ENCODE results near the gene SETDB1.

The SETDB1 gene

DNA sequence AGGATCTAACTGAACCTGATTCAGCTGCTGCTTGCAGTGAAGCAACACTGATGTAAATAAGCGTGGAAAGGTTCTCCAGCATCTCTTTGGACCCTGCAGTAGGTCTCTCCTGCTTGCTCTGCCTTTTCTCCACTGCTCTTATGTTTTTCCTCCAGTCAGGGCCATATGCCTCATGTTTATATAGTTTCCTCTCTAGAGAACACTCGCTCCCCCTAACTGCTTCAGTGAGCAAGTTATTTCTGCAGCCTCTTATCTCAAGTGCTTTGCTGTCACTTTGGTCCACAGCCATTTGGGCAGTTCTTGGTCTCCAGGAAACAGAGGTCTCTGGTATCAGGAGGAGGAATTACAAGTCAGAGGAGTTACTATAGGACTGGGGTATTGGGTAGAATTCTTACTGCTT, 87.4 kb downstream of the SETDB1 start:
- Histone ChIP-seq H3K9me3 (ENCODE audit: insufficient read depth, low read depth, low read length) (no peaks in the 10 kb centered on the region), H3K27ac (ENCODE audit: low read depth, low read length) (no peak overlapping the region), H3K9ac (ENCODE audit: low read depth, low read length) (no peak overlapping the region)

More for the DNA sequence above, 87.4 kb downstream of the SETDB1 start:
- peaks cover 8% of the 10 kb centered on the region for H3K36me3 ChIP-seq (ENCODE audit: insufficient read depth, low read length)
- no peak overlapping the region for H3K4me3 ChIP-seq (ENCODE audit: low read length)
- WGBS: 94% methylated on average over 2 of the region's 2 CpGs
- H3K4me1 ChIP-seq (ENCODE audit: insufficient read depth, low read length): peaks cover 3% of the 10 kb centered on the region; the same call in 1 of the 2 replicates
- no peaks in the 10 kb centered on the region for H3K27me3 ChIP-seq (ENCODE audit: insufficient read depth, low read length)
